Measurements from ENCODE around the gene LDHB.

LDHB gene

GRCh38 chr12:21644516-21644915 is 13.1 kb downstream of the LDHB start:
- Histone ChIP-seq H2AFZ (ENCODE audit: low read depth, low read length) (no peak overlapping the region), H3K4me1 (ENCODE audit: insufficient read depth, low read length) (peaks cover 8% of the 10 kb centered on the region; the same call in 1 of the 2 replicates), H3K27ac (ENCODE audit: low read length) (no peak overlapping the region), H3K4me2 (ENCODE audit: insufficient read depth, low read length) (no peak overlapping the region), H3K79me2 (ENCODE audit: insufficient read depth, low read length) (peaks cover 59% of the 10 kb centered on the region), H3K4me3 (ENCODE audit: low read depth in 1 of 2, low read length in 2 of 2) (no peak overlapping the region), H3K9me3 (ENCODE audit: insufficient read depth, low read length, severe bottlenecking) (no peaks in the 10 kb centered on the region), H3K9ac (ENCODE audit: low read depth, low read length) (no peak overlapping the region), H3K27me3 (ENCODE audit: insufficient read depth, low read length, poor library complexity) (no peaks in the 10 kb centered on the region), H3K36me3 (ENCODE audit: insufficient read depth, low read length) (peaks cover 96% of the 10 kb centered on the region), H4K20me1 (ENCODE audit: insufficient read depth, low read length) (peaks cover 42% of the 10 kb centered on the region)
- TF ChIP-seq CTCF (IDR thresholded peaks at IDR 0.05; ENCODE audit: borderline replicate concordance, extremely low read depth, low read length, poor library complexity, severe bottlenecking) (no peak), EZH2 (IDR thresholded peaks at IDR 0.05; ENCODE audit: borderline replicate concordance, low read depth, low read length, severe bottlenecking) (no peak)
- ATAC-seq (ENCODE audit: insufficient read depth, low read depth) (no peak), DNase-seq (no peak)

DNA sequence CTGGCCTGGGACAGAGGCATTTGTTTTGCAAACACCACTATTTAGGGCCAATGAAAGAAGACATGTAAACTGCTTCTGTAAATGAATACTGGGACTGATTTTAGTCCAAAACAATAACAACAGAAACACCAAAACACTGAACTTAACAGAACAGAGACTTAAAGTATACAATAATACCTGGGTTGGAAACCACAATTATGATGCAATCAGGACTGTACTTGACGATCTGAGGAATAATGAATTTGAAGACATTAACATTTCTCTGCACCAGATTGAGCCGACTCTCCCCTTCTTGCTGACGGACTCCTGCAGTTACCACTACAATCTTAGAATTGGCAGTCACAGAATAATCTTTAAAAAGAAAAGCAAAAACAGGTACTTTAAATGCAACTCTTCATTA is 13.9 kb downstream of the LDHB start:
- Histone ChIP-seq H3K27ac (ENCODE audit: low read length) (no peak overlapping the region), H3K27me3 (ENCODE audit: insufficient read depth, low read length, poor library complexity) (no peaks in the 10 kb centered on the region), H3K4me1 (ENCODE audit: insufficient read depth, low read length) (0 out of 2 replicates have a peak, but pooled peaks cover 8% of the 10 kb centered on the region), H4K20me1 (ENCODE audit: insufficient read depth, low read length) (peaks cover 40% of the 10 kb centered on the region), H2AFZ (ENCODE audit: low read depth, low read length) (no peak overlapping the region), H3K4me3 (ENCODE audit: low read depth in 1 of 2, low read length in 2 of 2) (no peak overlapping the region), H3K79me2 (ENCODE audit: insufficient read depth, low read length) (peaks cover 51% of the 10 kb centered on the region), H3K36me3 (ENCODE audit: insufficient read depth, low read length) (peaks cover 96% of the 10 kb centered on the region), H3K9me3 (ENCODE audit: insufficient read depth, low read length, severe bottlenecking) (no peaks in the 10 kb centered on the region), H3K4me2 (ENCODE audit: insufficient read depth, low read length) (no peak overlapping the region), H3K9ac (ENCODE audit: low read depth, low read length) (no peak overlapping the region)
- TF ChIP-seq CTCF (IDR thresholded peaks at IDR 0.05; ENCODE audit: borderline replicate concordance, extremely low read depth, low read length, poor library complexity, severe bottlenecking) (no peak), EZH2 (IDR thresholded peaks at IDR 0.05; ENCODE audit: borderline replicate concordance, low read depth, low read length, severe bottlenecking) (no peak)
- no peak for DNase-seq
- no peak for ATAC-seq (ENCODE audit: insufficient read depth, low read depth)

DNA sequence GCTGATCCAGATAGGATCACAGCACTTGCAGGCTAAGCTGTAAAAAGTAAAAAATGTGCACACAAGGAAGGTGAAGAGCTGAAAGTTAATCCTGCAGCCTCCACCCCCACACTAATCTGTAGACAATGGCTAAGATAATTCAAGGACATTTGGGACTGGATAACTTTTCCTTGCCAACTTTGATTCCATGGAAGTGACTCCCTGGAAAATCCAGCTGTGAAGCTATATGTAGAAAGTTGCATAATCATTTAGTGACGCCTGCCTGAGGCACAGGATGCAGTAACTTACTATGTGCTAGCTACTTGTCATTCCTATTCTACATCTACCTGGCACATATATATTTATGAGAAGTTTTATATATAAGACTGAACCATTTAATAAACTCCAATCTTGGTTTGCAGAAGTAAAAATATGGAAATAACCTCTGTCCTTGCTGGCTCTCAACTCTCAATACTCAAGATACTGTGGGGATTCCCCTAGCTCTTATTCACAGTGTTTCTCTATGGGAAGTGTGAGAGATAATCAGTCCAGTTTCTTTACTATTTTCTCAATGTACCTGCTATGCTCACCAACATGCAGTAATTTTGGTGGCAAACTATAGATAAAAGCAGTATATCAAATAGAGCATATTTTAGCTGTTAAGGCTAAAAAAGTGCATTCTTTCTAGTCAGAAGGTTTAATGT is 14.8 kb downstream of the LDHB start:
- Histone ChIP-seq H3K9me3 (ENCODE audit: insufficient read depth, low read length, severe bottlenecking) (no peaks in the 10 kb centered on the region), H3K36me3 (ENCODE audit: insufficient read depth, low read length) (peaks cover 96% of the 10 kb centered on the region), H2AFZ (ENCODE audit: low read depth, low read length) (no peak overlapping the region), H3K27me3 (ENCODE audit: insufficient read depth, low read length, poor library complexity) (no peaks in the 10 kb centered on the region), H3K4me1 (ENCODE audit: insufficient read depth, low read length) (0 out of 2 replicates have a peak, but pooled peaks cover 8% of the 10 kb centered on the region), H4K20me1 (ENCODE audit: insufficient read depth, low read length) (peaks cover 31% of the 10 kb centered on the region), H3K9ac (ENCODE audit: low read depth, low read length) (no peak overlapping the region), H3K4me3 (ENCODE audit: low read depth in 1 of 2, low read length in 2 of 2) (no peak overlapping the region), H3K27ac (ENCODE audit: low read length) (no peak overlapping the region), H3K4me2 (ENCODE audit: insufficient read depth, low read length) (no peak overlapping the region), H3K79me2 (ENCODE audit: insufficient read depth, low read length) (peaks cover 42% of the 10 kb centered on the region)
- no peak for TF ChIP-seq CTCF (IDR thresholded peaks at IDR 0.05; ENCODE audit: borderline replicate concordance, extremely low read depth, low read length, poor library complexity, severe bottlenecking)
- ATAC-seq (ENCODE audit: insufficient read depth, low read depth) (no peak), DNase-seq (no peak)

Data from DND-41 (cell line).